Endothelial cell (in vitro differentiated cells): ENCODE data around the gene COL25A1. TPM values are rescaled to one million over a fixed set of nuclear protein-coding genes. Genes with fewer than 3 reads are reported as not detected.

Source experiments
- DNase-seq: peaks from one replicate; pipeline ENCODE4 v3.0.0; 2021; ENCODE audit warnings: low spot score
- H3K27ac Mint-ChIP-seq: one replicate; pipeline ENCODE4 v1.8.0; 2021; ENCODE audit warnings: mixed read lengths, inconsistent platforms; ENCODE audit not compliant: unreplicated experiment
- H3K27me3 Mint-ChIP-seq: one replicate; pipeline ENCODE4 v1.8.0; 2021; ENCODE audit warnings: mild to moderate bottlenecking, moderate library complexity, mixed read lengths, inconsistent platforms; ENCODE audit not compliant: unreplicated experiment
- H3K36me3 Mint-ChIP-seq: one replicate; pipeline ENCODE4 v1.8.0; 2021; ENCODE audit warnings: mild to moderate bottlenecking, low read depth, mixed read lengths, inconsistent platforms; ENCODE audit not compliant: unreplicated experiment
- H3K4me1 Mint-ChIP-seq: one replicate; pipeline ENCODE4 v1.8.0; 2021; ENCODE audit warnings: mild to moderate bottlenecking, mixed read lengths, inconsistent platforms; ENCODE audit not compliant: unreplicated experiment
- H3K4me3 Mint-ChIP-seq: one replicate; pipeline ENCODE4 v1.8.0; 2021; ENCODE audit warnings: mild to moderate bottlenecking, mixed read lengths, inconsistent platforms; ENCODE audit not compliant: unreplicated experiment
- H3K9me3 Mint-ChIP-seq: one replicate; pipeline ENCODE4 v1.8.0; 2021; ENCODE audit warnings: mixed read lengths, inconsistent platforms; ENCODE audit not compliant: unreplicated experiment
- total RNA-seq: library from RNA; stranded (reverse); fragmentation: NEBNext Ultra II Directional; extraction: Animal tissue kit (Norgen Biotek cat#: 25700); gene quantifications from one replicate; pipeline ENCODE4 v1.2.1, GENCODE V29; 2021; ENCODE audit not compliant: unreplicated experiment
- TF ChIP-seq, protein P1 (sequence below): fragments of 200-600 bp; sonication (generic); IDR thresholded peaks from one replicate; pipeline ENCODE4 v1.5.0; 2021; ENCODE audit warnings: antibody characterized with exemption; ENCODE audit not compliant: unreplicated experiment

Gene COL25A1
- total RNA-seq, 1 donor from 2014 or later: 22.7 TPM

GRCh38 chr4:108829966-108830492 lies 472.4 kb downstream of the COL25A1 start:
- TF ChIP-seq, protein P1, sequence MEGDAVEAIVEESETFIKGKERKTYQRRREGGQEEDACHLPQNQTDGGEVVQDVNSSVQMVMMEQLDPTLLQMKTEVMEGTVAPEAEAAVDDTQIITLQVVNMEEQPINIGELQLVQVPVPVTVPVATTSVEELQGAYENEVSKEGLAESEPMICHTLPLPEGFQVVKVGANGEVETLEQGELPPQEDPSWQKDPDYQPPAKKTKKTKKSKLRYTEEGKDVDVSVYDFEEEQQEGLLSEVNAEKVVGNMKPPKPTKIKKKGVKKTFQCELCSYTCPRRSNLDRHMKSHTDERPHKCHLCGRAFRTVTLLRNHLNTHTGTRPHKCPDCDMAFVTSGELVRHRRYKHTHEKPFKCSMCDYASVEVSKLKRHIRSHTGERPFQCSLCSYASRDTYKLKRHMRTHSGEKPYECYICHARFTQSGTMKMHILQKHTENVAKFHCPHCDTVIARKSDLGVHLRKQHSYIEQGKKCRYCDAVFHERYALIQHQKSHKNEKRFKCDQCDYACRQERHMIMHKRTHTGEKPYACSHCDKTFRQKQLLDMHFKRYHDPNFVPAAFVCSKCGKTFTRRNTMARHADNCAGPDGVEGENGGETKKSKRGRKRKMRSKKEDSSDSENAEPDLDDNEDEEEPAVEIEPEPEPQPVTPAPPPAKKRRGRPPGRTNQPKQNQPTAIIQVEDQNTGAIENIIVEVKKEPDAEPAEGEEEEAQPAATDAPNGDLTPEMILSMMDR: no peak
- DNase-seq: no peak
- Mint-ChIP-seq H3K9me3 (no peaks in the 10 kb centered on the region), H3K36me3 (no peaks in the 10 kb centered on the region), H3K4me1 (no peaks in the 10 kb centered on the region), H3K27ac (no peak overlapping the region), H3K27me3 (peaks cover 2% of the 10 kb centered on the region), H3K4me3 (no peak overlapping the region)

- Mint-ChIP-seq H3K27me3 (peaks cover 2% of the 10 kb centered on the region), H3K27ac (no peak overlapping the region)
- DNase-seq: no peak
Observed at GRCh38 chr4:108828620-108829019, 473.8 kb downstream of the COL25A1 start.

DNA sequence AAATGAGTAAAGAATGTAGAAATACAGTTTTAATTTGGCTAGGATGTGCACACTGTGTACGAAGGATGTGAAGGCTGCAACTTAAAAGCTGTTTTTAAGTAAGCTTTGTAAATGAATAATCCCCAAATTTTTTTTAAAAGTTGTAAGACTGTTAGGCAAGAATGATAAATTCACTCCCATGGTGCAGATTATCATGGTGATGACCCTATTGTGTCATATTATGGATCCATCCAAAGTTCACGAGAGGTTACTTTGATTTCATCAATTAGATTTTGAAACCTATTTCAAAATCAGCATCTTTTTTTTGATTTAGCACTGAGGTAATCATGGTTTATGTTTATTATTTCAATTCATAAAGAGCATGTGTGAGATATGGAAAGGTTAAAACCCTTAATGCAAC lies 476.7 kb downstream of the COL25A1 start:
- no peaks in the 10 kb centered on the region for H3K36me3 Mint-ChIP-seq
- no peaks in the 10 kb centered on the region for H3K4me1 Mint-ChIP-seq
- H3K27ac Mint-ChIP-seq: no peak overlapping the region
- no peaks in the 10 kb centered on the region for H3K9me3 Mint-ChIP-seq
- TF ChIP-seq, protein P1: no peak
- H3K4me3 Mint-ChIP-seq: no peak overlapping the region
- no peak for DNase-seq
- H3K27me3 Mint-ChIP-seq: no peaks in the 10 kb centered on the region

More at GRCh38 chr4:108828620-108829019, 473.8 kb downstream of the COL25A1 start:
- Mint-ChIP-seq H3K36me3 (no peaks in the 10 kb centered on the region), H3K4me1 (no peaks in the 10 kb centered on the region), H3K4me3 (no peak overlapping the region), H3K9me3 (no peaks in the 10 kb centered on the region)
- TF ChIP-seq, protein P1: no peak

DNA sequence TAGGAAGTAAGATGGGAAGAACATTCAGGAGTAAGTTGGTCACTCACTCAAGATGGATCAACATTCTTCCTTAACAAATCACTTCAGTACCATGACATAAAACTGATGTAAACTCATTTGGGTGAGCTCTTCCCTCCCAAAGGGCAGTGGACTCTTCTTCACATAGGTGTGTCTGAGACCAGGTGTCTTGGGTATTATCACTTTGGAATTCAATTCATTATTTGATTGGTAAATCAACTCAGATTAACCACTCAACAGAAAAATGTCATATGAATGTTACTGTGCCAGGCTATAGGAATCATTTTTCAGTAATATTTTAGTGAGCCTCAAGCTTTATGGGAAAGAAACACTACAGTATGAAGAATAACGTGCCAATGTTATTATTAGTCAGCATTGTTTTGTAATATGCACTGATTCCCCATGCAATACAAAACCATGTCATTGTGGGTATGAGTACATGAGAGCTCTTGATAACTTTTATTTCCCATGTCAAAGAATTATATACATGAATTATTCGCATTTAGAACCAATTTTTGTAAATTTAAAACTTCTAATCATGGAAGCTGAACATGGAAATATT lies 481.0 kb downstream of the COL25A1 start:
- Mint-ChIP-seq H3K27ac (no peak overlapping the region), H3K27me3 (no peaks in the 10 kb centered on the region), H3K9me3 (no peaks in the 10 kb centered on the region), H3K4me1 (no peaks in the 10 kb centered on the region), H3K36me3 (no peaks in the 10 kb centered on the region), H3K4me3 (no peak overlapping the region)
- DNase-seq: no peak
- TF ChIP-seq, protein P1: no peak

DNA sequence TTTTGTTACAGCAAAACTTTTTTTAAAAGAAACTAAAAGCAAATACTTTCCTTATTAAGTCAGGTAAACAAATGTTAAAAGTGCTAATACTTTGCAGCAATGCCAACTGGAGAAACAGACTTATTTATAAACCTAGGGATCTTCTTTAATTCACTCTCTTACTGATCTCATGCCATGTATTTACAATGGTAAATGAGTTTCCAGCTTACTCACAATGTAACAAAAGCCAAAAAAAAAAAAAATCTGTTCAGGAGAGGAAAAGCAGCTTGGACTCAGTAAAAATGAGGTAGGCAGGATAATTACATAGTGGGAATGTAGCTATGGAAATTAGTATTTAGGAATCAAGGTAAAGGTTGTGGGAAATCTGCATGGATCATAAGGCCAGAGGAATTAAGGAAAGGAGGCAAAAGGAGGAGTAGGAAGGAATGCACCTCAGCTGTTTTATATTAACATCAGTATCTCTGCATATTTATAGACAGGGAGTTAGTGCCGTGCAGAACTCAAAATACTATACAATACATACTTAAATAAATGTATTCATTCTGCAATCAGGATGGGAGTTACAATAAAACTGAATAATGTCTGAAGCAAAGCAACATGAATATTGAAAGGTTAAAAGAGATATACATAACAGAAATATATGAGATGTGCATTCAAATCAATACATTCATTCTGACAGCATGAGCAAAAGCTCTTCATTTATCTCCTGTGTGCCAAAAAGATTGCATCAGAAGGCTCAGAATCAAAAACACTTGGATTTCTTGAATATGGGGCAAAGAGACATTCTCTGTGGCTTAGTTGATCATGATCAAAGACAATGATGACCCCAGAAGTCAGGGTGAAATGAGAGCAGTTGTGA lies 481.7 kb downstream of the COL25A1 start:
- H3K27ac Mint-ChIP-seq: no peak overlapping the region
- no peaks in the 10 kb centered on the region for H3K4me1 Mint-ChIP-seq
- TF ChIP-seq, protein P1: no peak
- DNase-seq: no peak
- no peak overlapping the region for H3K4me3 Mint-ChIP-seq
- no peaks in the 10 kb centered on the region for H3K27me3 Mint-ChIP-seq
- no peaks in the 10 kb centered on the region for H3K9me3 Mint-ChIP-seq
- no peaks in the 10 kb centered on the region for H3K36me3 Mint-ChIP-seq
